Nephron (organoid): ENCODE data around the gene CFD.
A peak's percentile ranks its signal among the peaks of the same experiment; 100 is the strongest.

Experiments
- H3K27ac Mint-ChIP-seq, 3 experiments: 2 replicates each; pipeline ENCODE4 v1.8.0; 2020; ENCODE audit warnings: mixed read lengths in 3 of 3, mild to moderate bottlenecking in 2 of 3, moderate library complexity in 1 of 3
- H3K27me3 Mint-ChIP-seq: 2 replicates; pipeline ENCODE4 v1.8.0; 2021; ENCODE audit warnings: low read depth, mild to moderate bottlenecking, moderate library complexity, mixed read lengths
- H3K36me3 Mint-ChIP-seq: 2 replicates; pipeline ENCODE4 v1.8.0; 2020; ENCODE audit warnings: low read depth, mixed read lengths
- H3K4me1 Mint-ChIP-seq: 2 replicates; pipeline ENCODE4 v1.8.0; 2020; ENCODE audit warnings: mixed read lengths
- H3K4me3 Mint-ChIP-seq, 3 experiments: 2 replicates each; pipeline ENCODE4 v1.8.0; 2020; ENCODE audit warnings: mild to moderate bottlenecking in 3 of 3, mixed read lengths in 3 of 3, moderate library complexity in 2 of 3
- H3K9me3 Mint-ChIP-seq: 2 replicates; pipeline ENCODE4 v1.8.0; 2020; ENCODE audit warnings: mixed read lengths
- TF ChIP-seq, protein P1 (sequence below), 3 experiments: fragments of 200-600 bp; sonication (generic); IDR thresholded peaks; one replicate each; pipeline ENCODE4 v1.5.0; 2021; ENCODE audit warnings: antibody characterized with exemption in 3 of 3; ENCODE audit not compliant: unreplicated experiment in 3 of 3

Gene CFD

DNA sequence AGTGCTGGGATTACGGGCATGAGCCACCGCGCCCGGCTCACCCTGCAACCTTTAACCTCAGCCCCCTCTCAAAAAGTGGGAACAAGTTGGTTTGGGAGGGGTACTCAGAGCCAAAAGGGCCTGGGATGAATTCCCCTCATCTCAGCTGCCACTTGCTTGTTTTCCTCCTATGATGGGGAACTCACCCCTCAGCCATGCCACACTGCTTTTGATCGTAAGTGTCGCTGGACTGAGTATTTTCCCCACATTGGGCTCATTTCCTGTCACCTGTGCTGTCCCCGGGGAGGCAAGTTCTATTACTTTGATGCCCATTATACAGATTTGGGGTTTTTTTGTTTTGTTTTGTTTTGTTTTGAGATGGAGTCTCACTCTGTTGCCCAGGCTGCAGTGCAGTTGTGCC, 47.0 kb downstream of the CFD start:
- peaks cover 3% of the 10 kb centered on the region for H3K36me3 Mint-ChIP-seq
- H3K27ac Mint-ChIP-seq, result no peak overlapping the region
- TF ChIP-seq, protein P1, sequence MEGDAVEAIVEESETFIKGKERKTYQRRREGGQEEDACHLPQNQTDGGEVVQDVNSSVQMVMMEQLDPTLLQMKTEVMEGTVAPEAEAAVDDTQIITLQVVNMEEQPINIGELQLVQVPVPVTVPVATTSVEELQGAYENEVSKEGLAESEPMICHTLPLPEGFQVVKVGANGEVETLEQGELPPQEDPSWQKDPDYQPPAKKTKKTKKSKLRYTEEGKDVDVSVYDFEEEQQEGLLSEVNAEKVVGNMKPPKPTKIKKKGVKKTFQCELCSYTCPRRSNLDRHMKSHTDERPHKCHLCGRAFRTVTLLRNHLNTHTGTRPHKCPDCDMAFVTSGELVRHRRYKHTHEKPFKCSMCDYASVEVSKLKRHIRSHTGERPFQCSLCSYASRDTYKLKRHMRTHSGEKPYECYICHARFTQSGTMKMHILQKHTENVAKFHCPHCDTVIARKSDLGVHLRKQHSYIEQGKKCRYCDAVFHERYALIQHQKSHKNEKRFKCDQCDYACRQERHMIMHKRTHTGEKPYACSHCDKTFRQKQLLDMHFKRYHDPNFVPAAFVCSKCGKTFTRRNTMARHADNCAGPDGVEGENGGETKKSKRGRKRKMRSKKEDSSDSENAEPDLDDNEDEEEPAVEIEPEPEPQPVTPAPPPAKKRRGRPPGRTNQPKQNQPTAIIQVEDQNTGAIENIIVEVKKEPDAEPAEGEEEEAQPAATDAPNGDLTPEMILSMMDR (IDR thresholded peaks at IDR 0.05; ENCODE audit: unreplicated experiment in 3 of 3), result no peak
- no peaks in the 10 kb centered on the region for H3K9me3 Mint-ChIP-seq
- H3K4me3 Mint-ChIP-seq, result no peak overlapping the region
- no peaks in the 10 kb centered on the region for H3K27me3 Mint-ChIP-seq
- peaks cover 4% of the 10 kb centered on the region for H3K4me1 Mint-ChIP-seq

- no peaks in the 10 kb centered on the region for H3K9me3 Mint-ChIP-seq
- no peak overlapping the region for H3K27ac Mint-ChIP-seq
- H3K27me3 Mint-ChIP-seq, result no peaks in the 10 kb centered on the region
- TF ChIP-seq, protein P1 (IDR thresholded peaks at IDR 0.05; ENCODE audit: unreplicated experiment in 3 of 3), result no peak
- peaks cover 4% of the 10 kb centered on the region for H3K4me1 Mint-ChIP-seq
- H3K36me3 Mint-ChIP-seq, result peaks cover 3% of the 10 kb centered on the region
- no peak overlapping the region for H3K4me3 Mint-ChIP-seq
Observed at GRCh38 chr19:907183-907853, 47.9 kb downstream of the CFD start.

DNA sequence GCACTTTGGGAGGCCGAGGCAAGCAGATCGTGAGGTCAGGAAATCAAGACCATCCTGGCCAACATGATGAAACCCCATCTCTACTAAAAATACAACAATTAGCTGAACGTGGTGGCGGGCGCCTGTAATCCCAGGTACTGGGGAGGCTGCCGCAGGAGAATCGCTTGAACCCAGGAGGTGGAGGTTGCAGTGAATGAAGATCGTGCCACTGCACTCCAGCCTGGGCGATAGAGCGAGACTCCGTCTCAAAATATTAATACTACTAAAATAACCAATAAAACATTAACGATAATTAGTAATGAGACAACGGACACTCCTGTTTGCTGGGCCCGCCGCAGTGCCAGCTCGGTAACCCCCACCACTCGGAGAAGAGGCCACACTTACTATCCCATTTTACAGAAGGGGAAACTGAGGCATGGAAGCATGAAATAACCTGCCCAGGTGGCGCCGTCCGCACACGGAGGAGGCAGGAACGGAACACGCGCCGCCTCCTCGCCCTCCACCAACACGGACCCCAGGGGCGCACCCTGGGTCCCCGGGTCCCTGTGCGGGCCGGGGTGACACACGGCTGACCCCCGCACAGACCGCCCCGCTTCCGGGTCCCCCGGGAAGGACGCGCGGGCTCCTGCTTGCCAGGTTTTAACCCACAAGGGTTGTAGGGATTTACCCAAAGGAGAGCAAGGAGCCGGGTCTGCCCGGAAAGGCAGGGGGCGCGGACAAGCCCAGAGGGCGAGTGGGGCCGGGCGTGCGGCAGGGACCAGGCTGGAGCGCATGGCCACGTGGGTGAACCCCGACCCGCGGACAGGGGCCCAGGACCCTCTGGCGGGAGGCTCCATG, 52.0 kb downstream of the CFD start:
- H3K36me3 Mint-ChIP-seq, result peaks cover 6% of the 10 kb centered on the region
- H3K9me3 Mint-ChIP-seq, result no peaks in the 10 kb centered on the region
- H3K4me1 Mint-ChIP-seq, result no peaks in the 10 kb centered on the region
- H3K27me3 Mint-ChIP-seq, result peaks cover 11% of the 10 kb centered on the region
- TF ChIP-seq, protein P1 (IDR thresholded peaks at IDR 0.05; ENCODE audit: unreplicated experiment in 3 of 3), result no peak
- H3K27ac Mint-ChIP-seq, result peak overlapping the region in 1 of 3 experiments; percentile 41
- peak overlapping the region; percentile 83 to 87 (median 86) for H3K4me3 Mint-ChIP-seq

- H3K27me3 Mint-ChIP-seq, result peaks cover 18% of the 10 kb centered on the region
- no peaks in the 10 kb centered on the region for H3K4me1 Mint-ChIP-seq
- H3K4me3 Mint-ChIP-seq, result peak overlapping the region; percentile 85 to 89 (median 86)
- H3K9me3 Mint-ChIP-seq, result no peaks in the 10 kb centered on the region
- H3K27ac Mint-ChIP-seq, result no peak overlapping the region
- TF ChIP-seq, protein P1 (IDR thresholded peaks at IDR 0.05; ENCODE audit: unreplicated experiment in 3 of 3), result no peak
- peaks cover 6% of the 10 kb centered on the region for H3K36me3 Mint-ChIP-seq
Observed at GRCh38 chr19:912181-913079, 53.0 kb downstream of the CFD start.
